Gastroesophageal sphincter (tissue), 4 donors: ENCODE measurements around the gene ADAMTS17. TPM values are rescaled to one million over a fixed set of nuclear protein-coding genes. Genes with fewer than 3 reads are reported as not detected.

Experiments
- ATAC-seq: fragments of 150-250 bp; one replicate; pipeline ENCODE4 v1.9.1; 2016; ENCODE audit warnings: mild to moderate bottlenecking, moderate library complexity
- H3K27ac ChIP-seq, 4 donors: fragments of 200-600 bp; sonication (generic) in 3 of 4; 1 replicate in 3 of 4; 2 replicates in 1 of 4; pipeline ENCODE4 v1.5.1; 2016 to 2019
- H3K27me3 ChIP-seq: fragments of 200-600 bp; sonication (generic); one replicate; pipeline ENCODE4 v1.5.1; 2019
- H3K36me3 ChIP-seq, 2 donors: fragments of 200-600 bp; sonication (generic); one replicate each; pipeline ENCODE4 v1.5.1; 2019; ENCODE audit warnings: control low read depth in 1 of 2
- H3K4me1 ChIP-seq, 3 donors: fragments of 200-600 bp; sonication (generic); 1 replicate in 2 of 3; 2 replicates in 1 of 3; pipeline ENCODE4 v1.5.1; 2016 to 2019; ENCODE audit warnings: control low read depth in 2 of 3
- H3K4me3 ChIP-seq, 2 donors: fragments of 200-600 bp; sonication (generic); one replicate each; pipeline ENCODE4 v1.5.1; 2019; ENCODE audit warnings: mild to moderate bottlenecking in 1 of 2, moderate library complexity in 1 of 2
- H3K9me3 ChIP-seq, 3 donors: fragments of 200-600 bp; sonication (generic); one replicate each; pipeline ENCODE4 v1.5.1; 2017 to 2019; ENCODE audit warnings: control low read depth in 2 of 3
- EP300 ChIP-seq: sonication (generic); formaldehyde crosslinking; IDR thresholded peaks from one replicate; pipeline ENCODE4 v1.6.1; 2017; ENCODE audit warnings: antibody characterized with exemption, mild to moderate bottlenecking
- POLR2A ChIP-seq, 2 donors: fragments of 450-650 bp; IDR thresholded peaks; one replicate each; pipeline ENCODE4 v1.6.1; 2017; ENCODE audit warnings: antibody characterized with exemption in 2 of 2, mild to moderate bottlenecking in 2 of 2, moderate library complexity in 1 of 2
- POLR2AphosphoS5 ChIP-seq: sonication (generic); formaldehyde crosslinking; IDR thresholded peaks from one replicate; pipeline ENCODE4 v1.6.1; 2017; ENCODE audit warnings: antibody characterized with exemption
- WGBS, 2 donors: methylation state at CpG; one replicate each; pipeline ENCODE4 v1.1.5; 2018; ENCODE audit warnings: low coverage in 1 of 2; 5-methylcytosine and 5-hydroxymethylcytosine counted together
- total RNA-seq, 4 donors: library from RNA; depleted of rRNA; stranded (reverse); fragments of >200 nt; gene quantifications; one replicate each; pipeline ENCODE4 v1.1.0, GENCODE V29; 2016
- TF ChIP-seq, protein P1 (sequence below), 4 experiments: fragments of 200-600 bp in 2 of 4; fragments of 450-650 bp in 2 of 4; sonication (generic) in 1 of 4; IDR thresholded peaks; one replicate each; pipeline ENCODE4 v1.5.1; 2017 to 2019; ENCODE audit warnings: antibody characterized with exemption in 4 of 4, mild to moderate bottlenecking in 2 of 4, moderate library complexity in 2 of 4

The ADAMTS17 gene
- total RNA-seq, 4 donors from 2014 or later: 4.9 to 14.0 (median 11.3) TPM

DNA sequence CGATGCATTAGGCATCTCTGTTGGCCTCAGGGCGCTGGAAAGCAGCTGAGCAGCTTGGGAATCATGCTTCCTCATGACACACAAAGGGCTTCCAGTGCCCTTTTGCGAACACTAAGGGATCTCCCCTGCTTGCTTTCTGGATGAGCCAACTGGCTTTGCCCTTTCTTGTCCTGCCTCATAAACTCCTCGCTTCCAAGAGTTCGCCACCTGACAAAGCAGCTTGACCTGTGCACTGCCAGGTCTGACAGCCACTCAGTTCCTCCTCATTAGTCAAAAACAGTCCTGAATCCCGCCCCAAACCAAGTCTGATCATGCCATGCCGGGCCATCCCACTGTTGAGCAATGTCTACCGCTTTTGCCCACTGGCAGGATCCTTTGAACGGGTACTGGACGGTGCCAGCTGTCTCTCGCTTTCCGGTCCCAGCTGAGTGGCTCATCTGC lies 343.1 kb downstream of the ADAMTS17 start:
- Histone ChIP-seq H3K4me3 (no peak overlapping the region), H3K9me3 (no peaks in the 10 kb centered on the region), H3K27ac (no peak overlapping the region), H3K4me1 (no peaks in the 10 kb centered on the region), H3K27me3 (no peaks in the 10 kb centered on the region), H3K36me3 (peaks cover 0 to 7% of the 10 kb centered on the region in 2 donors)
- TF ChIP-seq, protein P1, sequence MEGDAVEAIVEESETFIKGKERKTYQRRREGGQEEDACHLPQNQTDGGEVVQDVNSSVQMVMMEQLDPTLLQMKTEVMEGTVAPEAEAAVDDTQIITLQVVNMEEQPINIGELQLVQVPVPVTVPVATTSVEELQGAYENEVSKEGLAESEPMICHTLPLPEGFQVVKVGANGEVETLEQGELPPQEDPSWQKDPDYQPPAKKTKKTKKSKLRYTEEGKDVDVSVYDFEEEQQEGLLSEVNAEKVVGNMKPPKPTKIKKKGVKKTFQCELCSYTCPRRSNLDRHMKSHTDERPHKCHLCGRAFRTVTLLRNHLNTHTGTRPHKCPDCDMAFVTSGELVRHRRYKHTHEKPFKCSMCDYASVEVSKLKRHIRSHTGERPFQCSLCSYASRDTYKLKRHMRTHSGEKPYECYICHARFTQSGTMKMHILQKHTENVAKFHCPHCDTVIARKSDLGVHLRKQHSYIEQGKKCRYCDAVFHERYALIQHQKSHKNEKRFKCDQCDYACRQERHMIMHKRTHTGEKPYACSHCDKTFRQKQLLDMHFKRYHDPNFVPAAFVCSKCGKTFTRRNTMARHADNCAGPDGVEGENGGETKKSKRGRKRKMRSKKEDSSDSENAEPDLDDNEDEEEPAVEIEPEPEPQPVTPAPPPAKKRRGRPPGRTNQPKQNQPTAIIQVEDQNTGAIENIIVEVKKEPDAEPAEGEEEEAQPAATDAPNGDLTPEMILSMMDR (IDR thresholded peaks at IDR 0.05): no peak
- TF ChIP-seq EP300 (no peak), POLR2AphosphoS5 (no peak), POLR2A (IDR thresholded peaks at IDR 0.05) (no peak)
- WGBS, 2 donors: 94 to 96% methylated on average over 7 to 10 of the region's 12 CpGs
- ATAC-seq: no peak

DNA sequence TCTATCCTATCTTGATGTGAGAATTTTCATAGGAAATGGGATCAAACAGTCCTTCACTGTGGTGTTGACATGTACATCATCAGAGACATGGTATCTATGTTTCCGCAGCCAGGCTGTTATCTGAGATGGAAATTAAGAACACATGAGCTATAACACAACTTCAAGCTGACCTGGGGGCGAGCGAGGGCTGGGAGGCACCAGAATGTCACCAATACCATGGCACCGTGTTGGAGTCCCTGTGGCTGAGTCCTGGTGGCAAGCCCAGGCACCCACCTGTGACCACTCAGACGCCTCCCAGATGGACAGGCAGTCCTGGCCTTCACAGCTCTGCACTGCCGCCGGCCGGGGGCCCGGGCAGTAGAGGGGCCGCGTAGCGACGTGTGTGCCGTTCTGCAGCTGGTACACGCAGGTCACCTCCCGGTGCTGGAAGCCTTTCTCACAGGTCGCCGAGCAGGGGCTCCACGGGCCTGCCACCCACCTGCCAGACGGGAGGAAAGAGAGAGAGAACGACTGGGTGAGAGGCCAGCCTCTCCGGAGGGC lies 344.6 kb downstream of the ADAMTS17 start:
- no peak for ATAC-seq
- TF ChIP-seq POLR2A (IDR thresholded peaks at IDR 0.05) (no peak), POLR2AphosphoS5 (no peak), EP300 (no peak)
- TF ChIP-seq, protein P1 (IDR thresholded peaks at IDR 0.05): no peak

DNA sequence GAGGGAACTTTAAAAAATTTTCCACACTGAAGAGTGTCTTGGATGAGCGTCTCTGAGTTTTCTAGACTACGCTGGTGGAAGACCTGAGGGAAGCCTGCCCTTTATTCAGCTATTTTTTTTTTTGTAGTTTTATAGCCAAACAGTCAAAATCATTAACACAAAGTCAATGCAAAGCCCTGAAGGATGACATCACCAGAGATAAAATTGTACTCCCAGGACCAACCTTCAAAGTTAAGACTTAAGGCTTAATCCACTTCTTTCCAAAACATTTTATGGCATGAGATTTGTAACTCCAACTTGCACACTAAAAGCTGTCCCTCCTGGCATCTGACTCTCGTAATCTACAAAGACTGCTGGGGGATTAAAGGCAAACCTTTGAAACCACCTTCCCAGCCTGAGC lies 345.1 kb downstream of the ADAMTS17 start:
- no peaks in the 10 kb centered on the region for H3K27me3 ChIP-seq
- no peak overlapping the region for H3K4me3 ChIP-seq
- 90 to 100% methylated on average over 2 to 3 of the region's 3 CpGs for WGBS, 2 donors

More for the DNA sequence above, 344.6 kb downstream of the ADAMTS17 start:
- H3K9me3 ChIP-seq: no peaks in the 10 kb centered on the region
- no peaks in the 10 kb centered on the region for H3K4me1 ChIP-seq
- no peaks in the 10 kb centered on the region for H3K27me3 ChIP-seq
- 87% methylated on average over 3 of the region's 22 CpGs; no CpG with 5 or more reads in 1 of the 2 donors for WGBS, 2 donors
- H3K4me3 ChIP-seq: no peak overlapping the region
- no peak overlapping the region for H3K27ac ChIP-seq
- H3K36me3 ChIP-seq: peaks cover 0 to 22% of the 10 kb centered on the region in 2 donors

DNA sequence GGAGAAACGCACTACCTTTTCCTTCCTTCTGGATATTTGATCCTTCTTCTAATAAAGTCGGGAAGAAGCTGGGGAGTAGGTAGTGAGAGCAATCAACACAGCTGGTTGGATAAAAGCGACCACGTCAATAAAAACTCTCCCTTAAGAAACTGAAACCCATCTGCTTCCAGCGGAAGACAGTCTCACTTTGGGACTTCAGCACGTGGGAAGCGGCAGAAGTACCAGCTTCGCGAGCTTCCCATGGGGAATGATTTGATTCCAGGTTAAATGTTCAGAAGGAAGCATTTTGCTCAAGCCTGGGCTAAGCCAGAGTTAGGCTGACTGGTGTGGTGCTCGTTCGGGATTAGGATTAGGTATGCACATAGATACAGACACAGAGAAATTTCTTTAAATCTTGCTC lies 346.2 kb downstream of the ADAMTS17 start:
- Histone ChIP-seq H3K4me1 (no peaks in the 10 kb centered on the region), H3K9me3 (no peaks in the 10 kb centered on the region), H3K27ac (no peak overlapping the region), H3K4me3 (no peak overlapping the region), H3K36me3 (peaks cover 0 to 27% of the 10 kb centered on the region in 2 donors), H3K27me3 (no peaks in the 10 kb centered on the region)
- WGBS, 2 donors: 77 to 84% methylated on average over 5 to 8 of the region's 11 CpGs
- ATAC-seq: no peak
- TF ChIP-seq EP300 (no peak), POLR2AphosphoS5 (no peak), POLR2A (IDR thresholded peaks at IDR 0.05) (no peak)
- TF ChIP-seq, protein P1 (IDR thresholded peaks at IDR 0.05): no peak

More for the DNA sequence above, 345.1 kb downstream of the ADAMTS17 start:
- Histone ChIP-seq H3K36me3 (peaks cover 0 to 27% of the 10 kb centered on the region in 2 donors), H3K27ac (no peak overlapping the region), H3K4me1 (no peaks in the 10 kb centered on the region), H3K9me3 (no peaks in the 10 kb centered on the region)
- no peak for TF ChIP-seq POLR2AphosphoS5
- no peak for TF ChIP-seq POLR2A (IDR thresholded peaks at IDR 0.05)
- TF ChIP-seq, protein P1 (IDR thresholded peaks at IDR 0.05): no peak
- TF ChIP-seq EP300: no peak
- ATAC-seq: no peak

DNA sequence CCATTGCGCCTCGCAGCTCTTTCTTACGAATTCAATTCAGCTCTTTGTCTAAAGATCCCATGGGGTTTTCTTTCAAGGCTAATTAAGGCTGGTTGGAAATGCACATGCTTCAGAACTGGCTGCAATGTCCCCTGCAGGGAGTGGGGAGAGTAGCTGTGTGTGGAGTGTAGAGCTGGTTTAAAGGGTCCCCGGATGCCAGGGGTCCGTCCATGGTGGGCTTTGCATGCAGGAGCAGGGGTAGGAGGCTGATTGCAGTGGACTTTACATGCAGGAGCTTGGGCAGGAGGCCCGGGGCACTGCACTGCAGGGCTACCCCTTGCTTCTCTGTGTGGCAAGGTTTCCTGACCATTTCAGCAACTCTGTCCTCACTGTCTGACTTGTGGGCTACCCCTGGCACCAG lies 346.9 kb downstream of the ADAMTS17 start:
- ATAC-seq: no peak
- Histone ChIP-seq H3K4me3 (no peak overlapping the region), H3K36me3 (peaks cover 0 to 27% of the 10 kb centered on the region in 2 donors), H3K27me3 (no peaks in the 10 kb centered on the region), H3K9me3 (no peaks in the 10 kb centered on the region), H3K27ac (no peak overlapping the region), H3K4me1 (no peaks in the 10 kb centered on the region)
- 72% methylated on average over 6 of the region's 6 CpGs; no CpG with 5 or more reads in 1 of the 2 donors for WGBS, 2 donors
- TF ChIP-seq, protein P1 (IDR thresholded peaks at IDR 0.05): no peak
- TF ChIP-seq POLR2A (IDR thresholded peaks at IDR 0.05) (no peak), EP300 (no peak), POLR2AphosphoS5 (no peak)
